COLO829 (cell line): ENCODE results near the gene PIK3R1.

ENCODE experiments used
- DNase-seq: peaks from one replicate; pipeline ENCODE4 v3.0.0; 2012; ENCODE audit warnings: low spot score

The PIK3R1 gene

GRCh38 chr5:68298479-68298878, 82.9 kb downstream of the PIK3R1 start:
- DNase-seq, result no peak

- no peak for DNase-seq
These were observed 83.5 kb downstream of the PIK3R1 start for GRCh38 chr5:68299105-68299504.

GRCh38 chr5:68299575-68299974, 84.0 kb downstream of the PIK3R1 start:
- no peak for DNase-seq

- DNase-seq, result no peak
These were observed 87.6 kb downstream of the PIK3R1 start for GRCh38 chr5:68303038-68303738.

- no peak for DNase-seq
These were observed 88.3 kb downstream of the PIK3R1 start for GRCh38 chr5:68303754-68304420.

- DNase-seq, result no peak
These were observed 89.0 kb downstream of the PIK3R1 start for GRCh38 chr5:68304421-68305052.

- DNase-seq, result no peak
These were observed 89.8 kb downstream of the PIK3R1 start for GRCh38 chr5:68305223-68305870.

GRCh38 chr5:68306361-68307014, 90.9 kb downstream of the PIK3R1 start:
- DNase-seq, result no peak

GRCh38 chr5:68313336-68313735, 97.8 kb downstream of the PIK3R1 start:
- DNase-seq, result no peak

GRCh38 chr5:68314465-68314864, 98.9 kb downstream of the PIK3R1 start:
- no peak for DNase-seq

GRCh38 chr5:68315679-68316271, 100.2 kb downstream of the PIK3R1 start:
- no peak for DNase-seq

GRCh38 chr5:68316469-68316868, 100.9 kb downstream of the PIK3R1 start:
- no peak for DNase-seq

- DNase-seq, result no peak
These were observed 102.1 kb downstream of the PIK3R1 start for GRCh38 chr5:68317646-68318045.

GRCh38 chr5:68318955-68319705, 103.6 kb downstream of the PIK3R1 start:
- no peak for DNase-seq

- no peak for DNase-seq
These were observed 104.3 kb downstream of the PIK3R1 start for GRCh38 chr5:68319706-68320412.

GRCh38 chr5:68320413-68320986, 104.9 kb downstream of the PIK3R1 start:
- DNase-seq, result no peak

GRCh38 chr5:68325065-68325580, 109.6 kb downstream of the PIK3R1 start:
- no peak for DNase-seq

- DNase-seq, result no peak
These were observed 114.1 kb downstream of the PIK3R1 start for GRCh38 chr5:68329554-68330255.

GRCh38 chr5:68330574-68330973, 115.0 kb downstream of the PIK3R1 start:
- DNase-seq, result no peak
